ENCODE measurements around the gene FRK.
"Not testable (repeated sequence)": the region's sequence is repeated elsewhere in the genome, so short reads cannot be mapped to it uniquely, and the experiment has no call there.

- not testable (repeated sequence) for TF ChIP-seq CTCF, POLR2A, EP300 (IDR thresholded peaks at IDR 0.05)
These were observed 100.4 kb downstream of the FRK start for GRCh38 chr6:115960286-115960685.
